ENCODE results near the gene PRRC2A. TPM values are rescaled to one million over a fixed set of nuclear protein-coding genes. Genes with fewer than 3 reads are reported as not detected.

The PRRC2A gene
- total and polyA plus RNA-seq, 7 experiments from 2014 or later: 3.9 to 238 (median 223) TPM

DNA sequence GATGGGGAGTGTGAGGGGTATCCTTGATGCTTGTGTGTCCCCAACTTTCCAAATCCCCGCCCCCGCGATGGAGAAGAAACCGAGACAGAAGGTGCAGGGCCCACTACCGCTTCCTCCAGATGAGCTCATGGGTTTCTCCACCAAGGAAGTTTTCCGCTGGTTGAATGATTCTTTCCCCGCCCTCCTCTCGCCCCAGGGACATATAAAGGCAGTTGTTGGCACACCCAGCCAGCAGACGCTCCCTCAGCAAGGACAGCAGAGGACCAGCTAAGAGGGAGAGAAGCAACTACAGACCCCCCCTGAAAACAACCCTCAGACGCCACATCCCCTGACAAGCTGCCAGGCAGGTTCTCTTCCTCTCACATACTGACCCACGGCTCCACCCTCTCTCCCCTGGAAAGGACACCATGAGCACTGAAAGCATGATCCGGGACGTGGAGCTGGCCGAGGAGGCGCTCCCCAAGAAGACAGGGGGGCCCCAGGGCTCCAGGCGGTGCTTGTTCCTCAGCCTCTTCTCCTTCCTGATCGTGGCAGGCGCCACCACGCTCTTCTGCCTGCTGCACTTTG, 45.1 kb upstream of the PRRC2A start, which contains the start of gene TNF:
Gene TNF, plus strand, starts transcription at position 231 of the 567 bp plus-strand sequence. Its CDS starts 177 bp downstream, at position 408.
- Histone ChIP-seq H3K27me3 (ENCODE audit: control insufficient read depth in 2 of 2, insufficient read depth in 2 of 2, low read length in 2 of 2) (no peaks in the 10 kb centered on the region), H3K4me1 (ENCODE audit: control insufficient read depth in 2 of 2, insufficient read depth in 2 of 2, low read length in 2 of 2) (peaks cover 62 to 71% of the 10 kb centered on the region in 2 donors), H3K9me3 (ENCODE audit: control insufficient read depth in 2 of 3, low read length in 3 of 3) (no peaks in the 10 kb centered on the region), H3K36me3 (ENCODE audit: control insufficient read depth in 2 of 3, insufficient read depth in 3 of 3, low read length in 3 of 3) (peaks cover under 1 to 7% (median 5%) of the 10 kb centered on the region in 3 experiments), H3K4me3 (ENCODE audit: low read length) (peak within 1 kb of the TSS; percentile 77), H3K27ac (ENCODE audit: low read depth, low read length) (peak within 1 kb of the TSS; percentile 97)
- CTCF ChIA-PET: interaction anchor here (0.5 to 18.2 kb wide), 9 partner anchors 10 to 1811 kb away, joined by 3 to 687 read pairs (median 5); partner anchors contain the start of genes ATP6V1G2, DDX39B, LST1 and LTB
- Mint-ChIP-seq H3K4me3 (peak within 1 kb of the TSS; percentile 85 to 99 (median 94)), H3K27me3 (peaks cover 0 to 3% (median 0%) of the 10 kb centered on the region in 5 donors), H3K4me1 (peaks cover 54 to 98% (median 90%) of the 10 kb centered on the region in 7 donors), H3K36me3 (peaks cover 0 to 53% (median 5%) of the 10 kb centered on the region in 5 donors), H3K9me3 (no peaks in the 10 kb centered on the region), H3K27ac (peak within 1 kb of the TSS; percentile 91 to 99 (median 99))
- peak; percentile 26 for ATAC-seq
- POLR2A ChIA-PET: interaction anchor here (0.6 to 66.4 kb wide), 6 partner anchors 11 to 1769 kb away, joined by 3 to 3078 read pairs (median 7); partner anchors contain the start of genes AIF1, ATP6V1G2, BAG6 and DDX39B
- DNase-seq: peak in 4 of 9 donors; percentile 37 to 89 (median 59)
- intact Hi-C loops (cut with micrococcal nuclease): loop anchor here in 1 of 2 donors (2.0 to 5.0 kb wide), 2 partner anchors 17 to 162 kb away; partner anchors contain the start of gene CLIC1

DNA sequence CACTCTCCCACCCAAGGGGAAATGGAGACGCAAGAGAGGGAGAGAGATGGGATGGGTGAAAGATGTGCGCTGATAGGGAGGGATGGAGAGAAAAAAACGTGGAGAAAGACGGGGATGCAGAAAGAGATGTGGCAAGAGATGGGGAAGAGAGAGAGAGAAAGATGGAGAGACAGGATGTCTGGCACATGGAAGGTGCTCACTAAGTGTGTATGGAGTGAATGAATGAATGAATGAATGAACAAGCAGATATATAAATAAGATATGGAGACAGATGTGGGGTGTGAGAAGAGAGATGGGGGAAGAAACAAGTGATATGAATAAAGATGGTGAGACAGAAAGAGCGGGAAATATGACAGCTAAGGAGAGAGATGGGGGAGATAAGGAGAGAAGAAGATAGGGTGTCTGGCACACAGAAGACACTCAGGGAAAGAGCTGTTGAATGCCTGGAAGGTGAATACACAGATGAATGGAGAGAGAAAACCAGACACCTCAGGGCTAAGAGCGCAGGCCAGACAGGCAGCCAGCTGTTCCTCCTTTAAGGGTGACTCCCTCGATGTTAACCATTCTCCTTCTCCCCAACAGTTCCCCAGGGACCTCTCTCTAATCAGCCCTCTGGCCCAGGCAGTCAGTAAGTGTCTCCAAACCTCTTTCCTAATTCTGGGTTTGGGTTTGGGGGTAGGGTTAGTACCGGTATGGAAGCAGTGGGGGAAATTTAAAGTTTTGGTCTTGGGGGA, 44.4 kb upstream of the PRRC2A start:
- H3K4me1 Mint-ChIP-seq: peaks cover 54 to 93% (median 85%) of the 10 kb centered on the region in 7 donors
- H3K9me3 Mint-ChIP-seq: no peaks in the 10 kb centered on the region
- ATAC-seq: no peak
- ChIA-PET CTCF (interaction anchor here (0.9 to 18.2 kb wide), 8 partner anchors 8 to 81 kb away, joined by 3 to 687 read pairs (median 6); partner anchors contain the start of genes ATP6V1G2, LST1, LTB and NCR3), POLR2A (interaction anchor here (0.7 to 66.4 kb wide), 6 partner anchors 12 to 88 kb away, joined by 3 to 3078 read pairs (median 7); partner anchors contain the start of genes AIF1, ATP6V1G2, BAG6 and DDX39B)
- no peaks in the 10 kb centered on the region for H3K9me3 ChIP-seq (ENCODE audit: control insufficient read depth in 2 of 3, low read length in 3 of 3)
- peaks cover 57 to 65% of the 10 kb centered on the region in 2 donors for H3K4me1 ChIP-seq (ENCODE audit: control insufficient read depth in 2 of 2, insufficient read depth in 2 of 2, low read length in 2 of 2)
- peak in 1 of 9 donors; percentile 32 for DNase-seq
- H3K27me3 Mint-ChIP-seq: peaks cover 0 to 3% (median 0%) of the 10 kb centered on the region in 5 donors
- peaks cover 3 to 60% (median 10%) of the 10 kb centered on the region in 5 donors for H3K36me3 Mint-ChIP-seq
- H3K27ac ChIP-seq (ENCODE audit: low read depth, low read length): peak overlapping the region; percentile 97
- peak overlapping the region; percentile 85 to 99 (median 93) for H3K4me3 Mint-ChIP-seq
- peak overlapping the region; percentile 91 to 99 (median 99) for H3K27ac Mint-ChIP-seq
- intact Hi-C loops (cut with micrococcal nuclease): loop anchor here in 1 of 2 donors (1.0 to 5.0 kb wide), 3 partner anchors 8 to 161 kb away; partner anchors contain the start of gene CLIC1
- peaks cover 4 to 9% (median 5%) of the 10 kb centered on the region in 3 experiments for H3K36me3 ChIP-seq (ENCODE audit: control insufficient read depth in 2 of 3, insufficient read depth in 3 of 3, low read length in 3 of 3)
- peak overlapping the region; percentile 77 for H3K4me3 ChIP-seq (ENCODE audit: low read length)
- no peaks in the 10 kb centered on the region for H3K27me3 ChIP-seq (ENCODE audit: control insufficient read depth in 2 of 2, insufficient read depth in 2 of 2, low read length in 2 of 2)

DNA sequence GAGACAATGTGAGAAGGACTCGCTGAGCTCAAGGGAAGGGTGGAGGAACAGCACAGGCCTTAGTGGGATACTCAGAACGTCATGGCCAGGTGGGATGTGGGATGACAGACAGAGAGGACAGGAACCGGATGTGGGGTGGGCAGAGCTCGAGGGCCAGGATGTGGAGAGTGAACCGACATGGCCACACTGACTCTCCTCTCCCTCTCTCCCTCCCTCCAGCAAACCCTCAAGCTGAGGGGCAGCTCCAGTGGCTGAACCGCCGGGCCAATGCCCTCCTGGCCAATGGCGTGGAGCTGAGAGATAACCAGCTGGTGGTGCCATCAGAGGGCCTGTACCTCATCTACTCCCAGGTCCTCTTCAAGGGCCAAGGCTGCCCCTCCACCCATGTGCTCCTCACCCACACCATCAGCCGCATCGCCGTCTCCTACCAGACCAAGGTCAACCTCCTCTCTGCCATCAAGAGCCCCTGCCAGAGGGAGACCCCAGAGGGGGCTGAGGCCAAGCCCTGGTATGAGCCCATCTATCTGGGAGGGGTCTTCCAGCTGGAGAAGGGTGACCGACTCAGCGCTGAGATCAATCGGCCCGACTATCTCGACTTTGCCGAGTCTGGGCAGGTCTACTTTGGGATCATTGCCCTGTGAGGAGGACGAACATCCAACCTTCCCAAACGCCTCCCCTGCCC, 43.5 kb upstream of the PRRC2A start:
- H3K9me3 Mint-ChIP-seq: no peaks in the 10 kb centered on the region
- Histone ChIP-seq H3K27me3 (ENCODE audit: control insufficient read depth in 2 of 2, insufficient read depth in 2 of 2, low read length in 2 of 2) (no peaks in the 10 kb centered on the region), H3K4me3 (ENCODE audit: low read length) (peak overlapping the region; percentile 77), H3K4me1 (ENCODE audit: control insufficient read depth in 2 of 2, insufficient read depth in 2 of 2, low read length in 2 of 2) (peaks cover 50 to 56% of the 10 kb centered on the region in 2 donors), H3K27ac (ENCODE audit: low read depth, low read length) (peak overlapping the region; percentile 97), H3K36me3 (ENCODE audit: control insufficient read depth in 2 of 3, insufficient read depth in 3 of 3, low read length in 3 of 3) (peaks cover 4 to 19% (median 5%) of the 10 kb centered on the region in 3 experiments), H3K9me3 (ENCODE audit: control insufficient read depth in 2 of 3, low read length in 3 of 3) (no peaks in the 10 kb centered on the region)
- peak overlapping the region; percentile 93 to 99 (median 99) for H3K27ac Mint-ChIP-seq
- H3K4me1 Mint-ChIP-seq: peaks cover 54 to 84% (median 76%) of the 10 kb centered on the region in 7 donors
- DNase-seq (peak in 1 of 9 donors; percentile 65), ATAC-seq (no peak)
- intact Hi-C loops (cut with micrococcal nuclease): loop anchor here in 1 of 2 donors (1.0 to 5.0 kb wide), 2 partner anchors 9 to 160 kb away; partner anchors contain the start of gene CLIC1
- POLR2A ChIA-PET: interaction anchor here (0.7 to 66.4 kb wide), 4 partner anchors 13 to 82 kb away, joined by 3 to 3078 read pairs (median 1544); partner anchors contain the start of genes AIF1, ATP6V1G2, BAG6 and DDX39B
- peaks cover 0 to 3% (median 0%) of the 10 kb centered on the region in 5 donors for H3K27me3 Mint-ChIP-seq
- CTCF ChIA-PET: interaction anchor here (0.9 to 18.2 kb wide), 8 partner anchors 8 to 82 kb away, joined by 3 to 687 read pairs (median 6); partner anchors contain the start of genes ATP6V1G2, LST1, LTB and NCR3
- peaks cover 11 to 69% (median 16%) of the 10 kb centered on the region in 5 donors for H3K36me3 Mint-ChIP-seq
- H3K4me3 Mint-ChIP-seq: peak overlapping the region; percentile 85 to 99 (median 93)

DNA sequence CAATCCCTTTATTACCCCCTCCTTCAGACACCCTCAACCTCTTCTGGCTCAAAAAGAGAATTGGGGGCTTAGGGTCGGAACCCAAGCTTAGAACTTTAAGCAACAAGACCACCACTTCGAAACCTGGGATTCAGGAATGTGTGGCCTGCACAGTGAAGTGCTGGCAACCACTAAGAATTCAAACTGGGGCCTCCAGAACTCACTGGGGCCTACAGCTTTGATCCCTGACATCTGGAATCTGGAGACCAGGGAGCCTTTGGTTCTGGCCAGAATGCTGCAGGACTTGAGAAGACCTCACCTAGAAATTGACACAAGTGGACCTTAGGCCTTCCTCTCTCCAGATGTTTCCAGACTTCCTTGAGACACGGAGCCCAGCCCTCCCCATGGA, 42.9 kb upstream of the PRRC2A start:
- H3K4me3 ChIP-seq (ENCODE audit: low read length): peak overlapping the region; percentile 77
- ATAC-seq (no peak), DNase-seq (no peak)
- intact Hi-C loops (cut with micrococcal nuclease): loop anchor here in 1 of 2 donors (5.0 kb wide), 1 partner anchor 160 kb away; the partner anchor contains the start of gene CLIC1
- no peaks in the 10 kb centered on the region for H3K27me3 ChIP-seq (ENCODE audit: control insufficient read depth in 2 of 2, insufficient read depth in 2 of 2, low read length in 2 of 2)
- H3K9me3 ChIP-seq (ENCODE audit: control insufficient read depth in 2 of 3, low read length in 3 of 3): no peaks in the 10 kb centered on the region
- Mint-ChIP-seq H3K36me3 (peaks cover 11 to 68% (median 16%) of the 10 kb centered on the region in 5 donors), H3K9me3 (no peaks in the 10 kb centered on the region), H3K27ac (peak overlapping the region in 8 of 9 donors; percentile 93 to 99 (median 98)), H3K4me3 (peak overlapping the region; percentile 85 to 99 (median 93)), H3K27me3 (peaks cover 0 to 3% (median 0%) of the 10 kb centered on the region in 5 donors), H3K4me1 (peaks cover 57 to 83% (median 75%) of the 10 kb centered on the region in 7 donors)
- H3K4me1 ChIP-seq (ENCODE audit: control insufficient read depth in 2 of 2, insufficient read depth in 2 of 2, low read length in 2 of 2): peaks cover 50 to 58% of the 10 kb centered on the region in 2 donors
- H3K27ac ChIP-seq (ENCODE audit: low read depth, low read length): peak overlapping the region; percentile 97
- POLR2A ChIA-PET: interaction anchor here (53.8 to 66.4 kb wide), 2 partner anchors 13 to 18 kb away, joined by 3078 read pairs; partner anchors contain the start of genes AIF1, ATP6V1G2, DDX39B and LST1
- H3K36me3 ChIP-seq (ENCODE audit: control insufficient read depth in 2 of 3, insufficient read depth in 3 of 3, low read length in 3 of 3): peaks cover 4 to 20% (median 5%) of the 10 kb centered on the region in 3 experiments
- CTCF ChIA-PET: interaction anchor here (0.9 to 18.2 kb wide), 5 partner anchors 7 to 27 kb away, joined by 3 to 687 read pairs (median 41); partner anchors contain the start of genes ATP6V1G2, LST1, LTB and NCR3

DNA sequence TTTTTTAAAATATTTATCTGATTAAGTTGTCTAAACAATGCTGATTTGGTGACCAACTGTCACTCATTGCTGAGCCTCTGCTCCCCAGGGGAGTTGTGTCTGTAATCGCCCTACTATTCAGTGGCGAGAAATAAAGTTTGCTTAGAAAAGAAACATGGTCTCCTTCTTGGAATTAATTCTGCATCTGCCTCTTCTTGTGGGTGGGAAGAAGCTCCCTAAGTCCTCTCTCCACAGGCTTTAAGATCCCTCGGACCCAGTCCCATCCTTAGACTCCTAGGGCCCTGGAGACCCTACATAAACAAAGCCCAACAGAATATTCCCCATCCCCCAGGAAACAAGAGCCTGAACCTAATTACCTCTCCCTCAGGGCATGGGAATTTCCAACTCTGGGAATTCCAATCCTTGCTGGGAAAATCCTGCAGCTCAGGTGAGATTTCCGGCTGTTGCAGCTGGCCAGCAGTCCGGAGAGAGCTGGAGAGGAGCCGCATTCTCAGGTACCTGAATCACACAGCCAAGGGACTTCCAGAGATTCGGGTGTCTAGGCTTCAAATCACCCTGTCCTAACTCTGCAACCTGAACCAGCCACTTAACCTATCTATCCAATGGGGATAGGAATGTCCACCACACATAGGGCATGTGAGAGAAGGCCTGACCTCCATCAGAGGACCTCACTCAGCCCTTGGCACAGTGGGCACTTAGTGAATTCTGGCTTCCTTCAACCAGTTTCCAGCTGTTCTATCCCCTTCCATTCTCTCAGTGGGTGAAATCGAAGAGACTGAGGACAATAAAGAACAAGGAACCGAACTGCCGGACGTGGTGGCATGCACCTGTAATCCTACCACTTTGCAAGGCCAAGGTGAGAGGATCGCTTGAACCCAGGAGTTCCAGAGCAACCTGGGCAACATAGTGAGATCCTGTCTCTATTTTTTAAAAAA, 42.1 kb upstream of the PRRC2A start:
- POLR2A ChIA-PET: interaction anchor here (0.6 to 66.4 kb wide), 5 partner anchors 14 to 907 kb away, joined by 3 to 3078 read pairs (median 36); partner anchors contain the start of genes AIF1, ATP6V1G2, C6orf47 and DDX39B
- peaks cover 11 to 71% (median 19%) of the 10 kb centered on the region in 5 donors for H3K36me3 Mint-ChIP-seq
- H3K27me3 Mint-ChIP-seq: peaks cover 0 to 3% (median 0%) of the 10 kb centered on the region in 5 donors
- Histone ChIP-seq H3K4me1 (ENCODE audit: control insufficient read depth in 2 of 2, insufficient read depth in 2 of 2, low read length in 2 of 2) (peaks cover 49 to 56% of the 10 kb centered on the region in 2 donors), H3K36me3 (ENCODE audit: control insufficient read depth in 2 of 3, insufficient read depth in 3 of 3, low read length in 3 of 3) (peaks cover 4 to 20% (median 5%) of the 10 kb centered on the region in 3 experiments), H3K27me3 (ENCODE audit: control insufficient read depth in 2 of 2, insufficient read depth in 2 of 2, low read length in 2 of 2) (no peaks in the 10 kb centered on the region), H3K4me3 (ENCODE audit: low read length) (peak overlapping the region; percentile 25), H3K27ac (ENCODE audit: low read depth, low read length) (peak overlapping the region; percentile 97), H3K9me3 (ENCODE audit: control insufficient read depth in 2 of 3, low read length in 3 of 3) (no peaks in the 10 kb centered on the region)
- no peak for ATAC-seq
- CTCF ChIA-PET: interaction anchor here (0.6 to 18.2 kb wide), 5 partner anchors 7 to 163 kb away, joined by 3 to 687 read pairs (median 41); partner anchors contain the start of genes ATP6V1G2, LST1, LTB and NCR3
- peaks cover 56 to 81% (median 72%) of the 10 kb centered on the region in 7 donors for H3K4me1 Mint-ChIP-seq
- no peak for DNase-seq
- H3K9me3 Mint-ChIP-seq: no peaks in the 10 kb centered on the region
- H3K27ac Mint-ChIP-seq: peak overlapping the region; percentile 94 to 100 (median 97)
- intact Hi-C loops (cut with micrococcal nuclease): loop anchor here in 1 of 2 donors (5.0 kb wide), 1 partner anchor 159 kb away; the partner anchor contains the start of gene CLIC1
- H3K4me3 Mint-ChIP-seq: peak overlapping the region; percentile 80 to 100 (median 99)

Data from naive thymus-derived CD4-positive, alpha-beta T cell (primary cell).